G401.6 (cell line): Measurements from ENCODE around the gene MAPKAP1.

Experiments used
- FAIRE-seq: peaks from 2 replicates; lab custom pipeline; 2012; peaks lifted over from hg19 to GRCh38; lab: Jason Lieb, UNC

The MAPKAP1 gene

DNA sequence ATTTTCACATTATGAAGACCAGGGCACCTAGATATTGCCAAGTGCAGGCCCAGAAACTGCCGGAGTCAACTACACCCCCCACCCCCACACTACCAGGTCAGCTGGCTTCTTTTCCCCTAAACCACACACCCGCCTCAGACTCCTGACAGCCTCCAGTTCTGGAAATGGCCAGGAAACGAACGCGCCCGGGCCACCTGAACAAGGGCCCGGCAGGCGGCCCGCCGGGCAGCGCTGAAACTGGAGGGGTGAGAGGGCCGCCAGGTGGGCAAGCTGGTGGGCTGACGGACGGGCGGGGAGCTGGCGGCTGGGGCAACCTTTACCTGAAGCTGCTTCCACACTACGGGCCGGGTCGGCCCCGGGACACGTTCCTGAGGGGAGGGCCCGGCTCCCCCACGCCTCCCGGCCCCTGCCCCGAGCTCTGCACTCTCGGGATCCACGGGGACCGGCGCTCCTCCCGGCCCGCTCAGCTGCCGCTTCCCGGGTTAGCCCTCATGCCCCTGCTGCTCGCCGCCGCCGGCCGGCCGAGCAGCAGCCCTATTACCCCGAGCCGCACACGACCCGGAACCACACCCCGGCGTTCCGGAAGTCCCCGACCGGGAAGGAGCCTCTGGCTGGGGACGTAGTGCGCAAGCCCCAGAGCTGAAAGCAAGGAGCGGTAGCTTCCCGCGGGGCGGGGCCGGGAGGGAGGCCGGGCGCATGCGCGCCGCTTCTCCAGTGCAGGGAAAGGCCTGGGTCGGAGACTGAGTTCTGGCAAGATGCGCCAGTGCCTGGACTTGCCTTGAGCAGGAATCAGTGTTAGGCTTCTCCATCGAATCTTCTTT, at the start of gene MAPKAP1:
Gene MAPKAP1, minus strand, starts transcription at position 558 of the 821 bp plus-strand sequence. CDS start 34,634 bp downstream, outside the sequence.
- peak; percentile 68 for FAIRE-seq

- no peak for FAIRE-seq
Measured at GRCh38 chr9:125756518-125756917, 49.5 kb upstream of the MAPKAP1 start.

DNA sequence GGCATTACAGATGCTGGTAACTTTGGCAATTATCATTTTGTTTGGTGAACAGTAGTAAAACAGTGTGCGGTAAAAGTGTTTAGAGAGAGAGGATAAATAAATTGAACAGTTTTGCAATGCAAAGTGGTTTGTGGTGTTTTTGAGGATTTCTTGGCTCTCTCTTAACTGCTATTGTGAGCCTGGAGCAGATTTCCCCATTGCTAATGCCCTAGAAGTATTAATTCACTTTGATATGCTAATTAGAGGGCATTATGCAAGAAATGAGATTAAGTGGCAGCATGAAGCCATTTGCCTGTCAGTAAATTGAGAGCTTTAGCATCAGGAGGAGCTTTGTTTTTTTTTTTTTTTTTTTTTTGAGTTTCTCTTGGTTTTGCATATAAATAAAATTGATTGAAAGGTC, 48.3 kb upstream of the MAPKAP1 start:
- FAIRE-seq, result no peak

GRCh38 chr9:125754096-125754495, 47.1 kb upstream of the MAPKAP1 start:
- no peak for FAIRE-seq

DNA sequence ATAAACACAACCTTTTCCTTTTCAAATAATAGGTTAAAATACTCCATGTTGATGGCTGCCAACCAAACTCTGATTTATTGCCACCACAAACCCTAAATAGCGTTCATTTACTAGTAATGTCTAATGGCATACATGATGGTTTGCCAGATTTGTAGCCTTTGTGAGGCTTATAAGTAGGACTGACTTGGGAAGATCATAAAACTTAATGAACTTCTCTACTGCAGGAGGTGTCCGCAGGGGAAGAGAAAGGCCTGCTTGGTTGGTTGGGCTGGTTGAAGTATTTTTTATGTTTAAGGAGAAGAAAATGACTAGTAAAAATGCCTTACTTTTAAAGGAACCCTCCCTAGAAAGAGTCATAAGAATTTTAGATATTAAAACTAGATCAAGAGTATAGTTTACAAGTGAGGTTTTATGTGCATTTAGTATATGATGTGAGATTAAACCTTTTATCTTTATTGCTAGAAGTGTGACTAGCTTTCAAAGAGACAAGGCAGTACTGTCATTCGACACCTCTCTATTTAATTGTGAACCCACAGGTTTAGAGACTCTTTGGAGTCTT, 45.1 kb upstream of the MAPKAP1 start:
- FAIRE-seq, result no peak

DNA sequence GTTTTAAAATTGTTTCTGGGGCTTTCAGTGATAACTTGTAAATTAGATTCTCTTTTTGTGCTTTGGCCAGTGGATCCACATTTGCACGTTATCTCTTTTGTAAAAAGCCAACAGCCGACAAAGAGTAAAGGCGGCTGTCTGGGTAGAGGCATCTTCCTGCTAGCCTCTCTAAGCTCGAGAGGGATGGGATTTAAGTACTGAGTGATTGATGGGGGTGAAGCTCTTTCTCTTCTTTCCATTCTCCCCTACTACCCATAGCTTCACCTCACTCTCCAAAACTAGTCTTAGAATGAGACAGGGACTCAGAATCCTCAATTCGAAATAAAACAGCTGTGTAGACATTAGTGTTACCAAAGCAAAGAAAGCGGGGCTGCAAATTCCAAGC, 43.6 kb upstream of the MAPKAP1 start:
- FAIRE-seq, result no peak

GRCh38 chr9:125749951-125750626, 43.1 kb upstream of the MAPKAP1 start:
- peak; percentile 60 for FAIRE-seq

- FAIRE-seq, result peak; percentile 36
Measured at GRCh38 chr9:125749287-125749935, 42.4 kb upstream of the MAPKAP1 start.

DNA sequence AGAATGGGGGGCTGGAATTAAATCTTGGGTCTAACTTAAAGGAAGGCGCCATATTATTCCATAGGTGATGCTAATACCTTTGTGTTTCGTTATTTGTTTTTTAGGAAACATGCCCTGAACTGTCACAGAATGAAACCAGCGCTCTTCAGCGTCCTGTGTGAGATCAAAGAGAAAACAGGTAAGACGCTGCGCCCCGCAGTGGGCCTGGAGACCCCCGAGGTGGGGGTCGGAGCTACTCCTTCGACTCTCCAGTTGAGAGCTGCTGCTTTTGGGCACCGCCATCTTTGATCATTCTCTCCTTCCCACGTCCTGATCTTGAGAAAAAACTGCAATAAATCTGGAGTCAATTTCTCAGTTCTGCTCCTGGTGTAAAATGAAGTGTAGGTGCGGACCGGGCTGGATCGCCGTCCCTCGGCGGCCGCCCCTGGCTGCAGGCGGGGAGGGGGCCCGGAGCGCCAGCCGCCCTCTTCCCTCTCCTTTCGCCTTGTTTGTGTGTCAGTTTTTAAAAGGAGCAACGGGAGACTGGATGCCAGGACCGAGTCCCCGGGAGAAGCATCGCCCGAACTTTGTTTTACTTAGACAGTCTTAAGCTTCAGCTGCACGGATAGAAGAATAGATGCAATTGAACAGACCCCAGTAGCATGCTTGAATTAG, 41.6 kb upstream of the MAPKAP1 start:
- FAIRE-seq, result no peak

DNA sequence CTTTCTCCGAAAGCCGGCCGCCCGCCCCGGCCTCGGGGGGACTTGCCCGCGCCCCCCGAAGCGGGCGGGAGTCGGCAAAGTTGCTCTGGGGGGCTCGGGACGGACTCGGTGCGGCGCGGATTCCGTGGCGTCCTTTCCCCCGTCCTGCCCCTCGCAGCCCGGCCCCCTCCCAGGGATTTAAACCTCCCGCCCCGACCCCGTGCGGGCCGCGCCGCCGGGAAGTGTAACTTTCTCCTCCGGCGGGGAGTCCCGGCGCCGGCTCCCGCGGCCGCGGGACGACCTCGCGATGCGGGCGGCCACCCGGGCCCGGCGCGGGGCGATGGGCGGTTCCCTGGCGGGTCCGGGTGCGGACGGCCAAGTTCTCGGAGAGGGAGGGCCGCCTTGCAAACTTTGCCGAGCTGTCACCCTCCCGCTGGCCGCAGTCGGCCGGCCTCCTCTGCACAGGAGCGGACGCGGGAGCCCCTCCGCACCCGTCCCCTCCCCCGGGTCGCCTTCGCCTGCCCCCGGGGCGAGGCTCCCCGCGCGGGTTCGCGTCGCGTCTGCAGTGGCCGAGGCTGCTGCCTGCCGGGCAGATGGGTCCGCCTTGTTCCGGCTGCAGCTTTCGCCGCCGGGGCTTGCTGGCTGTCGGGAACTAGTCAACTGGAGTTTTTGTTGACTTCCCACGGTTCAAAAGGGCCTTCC, 40.9 kb upstream of the MAPKAP1 start:
- FAIRE-seq, result no peak

GRCh38 chr9:125747053-125747764, 40.2 kb upstream of the MAPKAP1 start, which contains the start of gene PBX3:
PBX3 (plus strand) TSS chr9:125747373.
- FAIRE-seq, result no peak

DNA sequence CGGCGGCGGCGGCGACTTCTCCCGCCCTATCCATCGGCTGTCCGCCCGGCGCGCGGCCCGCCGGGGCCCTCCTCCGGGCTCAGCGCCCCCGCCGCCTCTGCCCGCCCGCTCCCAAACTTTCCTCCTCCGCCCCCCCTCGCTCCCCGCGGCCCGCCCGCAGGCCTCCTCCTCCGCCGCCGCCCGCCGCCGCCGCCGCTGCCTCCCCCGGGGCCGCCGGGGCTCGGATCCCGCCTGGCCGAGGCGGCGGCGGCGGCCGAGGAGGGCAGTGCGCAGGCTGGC, 39.7 kb upstream of the MAPKAP1 start:
- no peak for FAIRE-seq

GRCh38 chr9:125746017-125746773, 39.2 kb upstream of the MAPKAP1 start:
- peak; percentile 91 for FAIRE-seq

- FAIRE-seq, result no peak
Measured at GRCh38 chr9:125745682-125746016, 38.6 kb upstream of the MAPKAP1 start.

GRCh38 chr9:125745018-125745417, 38.0 kb upstream of the MAPKAP1 start:
- no peak for FAIRE-seq

GRCh38 chr9:125744616-125745015, 37.6 kb upstream of the MAPKAP1 start:
- no peak for FAIRE-seq

- FAIRE-seq, result no peak
Measured at GRCh38 chr9:125743682-125744428, 36.8 kb upstream of the MAPKAP1 start.

DNA sequence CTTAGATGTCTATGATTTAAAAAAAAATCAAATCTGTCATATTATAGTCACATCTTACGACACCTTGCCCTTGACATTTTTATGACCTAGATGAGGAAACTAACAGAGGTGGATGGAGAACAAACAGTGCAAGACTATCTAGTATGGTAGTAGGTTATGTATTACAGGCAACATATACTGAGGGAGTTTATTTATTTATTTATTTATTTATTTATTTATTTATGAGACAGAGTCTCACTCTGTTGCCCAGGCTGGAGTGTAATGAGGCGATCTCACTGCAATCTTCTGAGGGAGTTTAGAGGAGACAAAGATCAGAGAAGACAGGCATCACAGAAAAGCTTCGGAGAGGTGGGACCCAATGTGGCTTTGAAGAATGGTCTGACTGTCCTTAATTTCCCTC, 35.6 kb upstream of the MAPKAP1 start:
- no peak for FAIRE-seq

DNA sequence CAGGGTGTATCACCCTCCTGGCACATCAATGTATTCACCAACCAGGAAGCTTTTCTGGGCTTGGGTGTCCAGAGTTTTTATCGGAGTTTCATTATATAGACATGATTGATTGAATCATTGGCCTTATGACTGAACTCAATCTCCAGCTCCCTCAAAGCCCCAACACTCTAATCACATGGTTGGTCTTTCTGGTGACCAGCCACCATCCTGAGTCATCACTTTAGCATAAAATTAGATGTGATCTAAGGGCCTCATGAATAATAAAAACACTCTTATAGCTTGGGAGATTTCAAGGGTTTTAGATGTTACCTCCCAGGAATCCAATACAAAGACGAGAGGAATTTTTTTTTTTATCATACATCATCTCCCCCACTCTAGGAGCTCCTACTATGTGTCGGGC, 32.4 kb upstream of the MAPKAP1 start:
- no peak for FAIRE-seq

- no peak for FAIRE-seq
Measured at GRCh38 chr9:125732562-125732961, 25.6 kb upstream of the MAPKAP1 start.
